ENCODE results near the gene PRRC1.

The PRRC1 gene

GRCh38 chr5:127505905-127506304 is 11.5 kb upstream of the PRRC1 start:
- no peak overlapping the region for H3K4me3 ChIP-seq (ENCODE audit: low read depth, low read length)
- DNase-seq (ENCODE audit: low read depth): no peak
- no peak for TF ChIP-seq CTCF (IDR thresholded peaks at IDR 0.05; ENCODE audit: control insufficient read depth, extremely low read depth, insufficient read depth)

GRCh38 chr5:127506616-127507015 is 10.8 kb upstream of the PRRC1 start:
- no peak overlapping the region for H3K4me3 ChIP-seq (ENCODE audit: low read depth, low read length)
- no peak for DNase-seq (ENCODE audit: low read depth)
- no peak for TF ChIP-seq CTCF (IDR thresholded peaks at IDR 0.05; ENCODE audit: control insufficient read depth, extremely low read depth, insufficient read depth)

GRCh38 chr5:127508644-127509373 is 8.6 kb upstream of the PRRC1 start:
- DNase-seq (ENCODE audit: low read depth): no peak
- no peak overlapping the region for H3K4me3 ChIP-seq (ENCODE audit: low read depth, low read length)
- no peak for TF ChIP-seq CTCF (IDR thresholded peaks at IDR 0.05; ENCODE audit: control insufficient read depth, extremely low read depth, insufficient read depth)

GRCh38 chr5:127513408-127513970 is 4.0 kb upstream of the PRRC1 start:
- H3K4me3 ChIP-seq (ENCODE audit: low read depth, low read length): no peak overlapping the region
- no peak for DNase-seq (ENCODE audit: low read depth)
- TF ChIP-seq CTCF (IDR thresholded peaks at IDR 0.05; ENCODE audit: control insufficient read depth, extremely low read depth, insufficient read depth): no peak

GRCh38 chr5:127514816-127515215 is 2.6 kb upstream of the PRRC1 start:
- no peak overlapping the region for H3K4me3 ChIP-seq (ENCODE audit: low read depth, low read length)
- TF ChIP-seq CTCF (IDR thresholded peaks at IDR 0.05; ENCODE audit: control insufficient read depth, extremely low read depth, insufficient read depth): no peak
- no peak for DNase-seq (ENCODE audit: low read depth)

GRCh38 chr5:127515693-127516440 is 1.6 kb upstream of the PRRC1 start:
- no peak for TF ChIP-seq CTCF (IDR thresholded peaks at IDR 0.05; ENCODE audit: control insufficient read depth, extremely low read depth, insufficient read depth)
- peak; percentile 69 for DNase-seq (ENCODE audit: low read depth)
- H3K4me3 ChIP-seq (ENCODE audit: low read depth, low read length): no peak overlapping the region

Data from LNCaP clone FGC (cell line).